ENCODE measurements around the gene PSAP.

GRCh38 chr10:71877821-71878220, 26.8 kb upstream of the PSAP start:
- no peak for TF ChIP-seq MLX (CRISPR knock-in tag; IDR thresholded peaks at IDR 0.05)
- no peak for TF ChIP-seq STAT6 (CRISPR knock-in tag; conservative IDR thresholded peaks at IDR 0.05; ENCODE audit: low read depth)
- no peak for TF ChIP-seq CTCF (IDR thresholded peaks at IDR 0.05)
- TF ChIP-seq NFATC4 (CRISPR knock-in tag; IDR thresholded peaks at IDR 0.05) = no peak
- TF ChIP-seq IRF2 (CRISPR knock-in tag; IDR thresholded peaks at IDR 0.05; ENCODE audit: borderline replicate concordance, low read depth) = no peak
